Measurements from ENCODE around the gene DGKI. TPM values are rescaled to one million over a fixed set of nuclear protein-coding genes. Genes with fewer than 3 reads are reported as not detected.

DGKI gene
- total RNA-seq, 4 donors from 2014 or later = 0.42 to 6.2 (median 2.0) TPM

DNA sequence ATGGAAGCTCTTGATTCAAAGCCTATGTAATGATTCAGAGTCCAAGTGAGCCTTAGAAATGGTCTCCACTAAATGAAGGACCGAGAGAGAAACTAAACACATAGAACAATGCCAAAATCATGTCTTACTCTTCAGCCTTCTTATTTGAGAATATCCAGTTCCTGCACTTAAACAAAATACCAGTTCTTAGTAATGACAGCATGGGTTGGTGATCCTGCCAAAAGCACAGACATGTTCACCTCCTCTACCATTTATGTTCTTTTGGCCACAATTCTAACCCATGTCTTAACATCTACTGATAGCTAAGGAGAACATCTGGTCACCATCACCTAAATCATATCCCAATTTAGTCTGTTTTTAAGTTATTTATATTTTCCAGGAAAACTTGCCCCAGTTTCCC is 263.6 kb downstream of the DGKI start:
- Histone ChIP-seq H3K36me3 (no peaks in the 10 kb centered on the region), H3K4me3 (no peak overlapping the region), H3K27me3 (no peaks in the 10 kb centered on the region), H3K9me3 (no peaks in the 10 kb centered on the region), H3K27ac (no peak overlapping the region), H3K4me1 (no peaks in the 10 kb centered on the region)
- no peak for DNase-seq (ENCODE audit: low spot score in 2 of 2)
- TF ChIP-seq POLR2AphosphoS5 (IDR thresholded peaks at IDR 0.05) = no peak
- no peak for TF ChIP-seq POLR2A (IDR thresholded peaks at IDR 0.05)
- TF ChIP-seq EP300 (IDR thresholded peaks at IDR 0.05) = no peak
- TF ChIP-seq, protein P1, sequence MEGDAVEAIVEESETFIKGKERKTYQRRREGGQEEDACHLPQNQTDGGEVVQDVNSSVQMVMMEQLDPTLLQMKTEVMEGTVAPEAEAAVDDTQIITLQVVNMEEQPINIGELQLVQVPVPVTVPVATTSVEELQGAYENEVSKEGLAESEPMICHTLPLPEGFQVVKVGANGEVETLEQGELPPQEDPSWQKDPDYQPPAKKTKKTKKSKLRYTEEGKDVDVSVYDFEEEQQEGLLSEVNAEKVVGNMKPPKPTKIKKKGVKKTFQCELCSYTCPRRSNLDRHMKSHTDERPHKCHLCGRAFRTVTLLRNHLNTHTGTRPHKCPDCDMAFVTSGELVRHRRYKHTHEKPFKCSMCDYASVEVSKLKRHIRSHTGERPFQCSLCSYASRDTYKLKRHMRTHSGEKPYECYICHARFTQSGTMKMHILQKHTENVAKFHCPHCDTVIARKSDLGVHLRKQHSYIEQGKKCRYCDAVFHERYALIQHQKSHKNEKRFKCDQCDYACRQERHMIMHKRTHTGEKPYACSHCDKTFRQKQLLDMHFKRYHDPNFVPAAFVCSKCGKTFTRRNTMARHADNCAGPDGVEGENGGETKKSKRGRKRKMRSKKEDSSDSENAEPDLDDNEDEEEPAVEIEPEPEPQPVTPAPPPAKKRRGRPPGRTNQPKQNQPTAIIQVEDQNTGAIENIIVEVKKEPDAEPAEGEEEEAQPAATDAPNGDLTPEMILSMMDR (IDR thresholded peaks at IDR 0.05) = no peak
- WGBS = 85% methylated on average over 1 of the region's 1 CpG

GRCh38 chr7:137579913-137580640 is 266.7 kb downstream of the DGKI start:
- no peak for TF ChIP-seq POLR2AphosphoS5 (IDR thresholded peaks at IDR 0.05)
- TF ChIP-seq POLR2A (IDR thresholded peaks at IDR 0.05) = no peak
- no peak for TF ChIP-seq EP300 (IDR thresholded peaks at IDR 0.05)
- TF ChIP-seq, protein P1 (IDR thresholded peaks at IDR 0.05) = no peak
- no peaks in the 10 kb centered on the region for H3K9me3 ChIP-seq
- no peaks in the 10 kb centered on the region for H3K36me3 ChIP-seq
- no peak overlapping the region for H3K27ac ChIP-seq
- H3K4me1 ChIP-seq = no peaks in the 10 kb centered on the region
- DNase-seq (ENCODE audit: low spot score in 2 of 2) = no peak
- 68% methylated on average over 2 of the region's 2 CpGs for WGBS
- H3K4me3 ChIP-seq = no peak overlapping the region
- no peaks in the 10 kb centered on the region for H3K27me3 ChIP-seq

- no peak overlapping the region for H3K4me3 ChIP-seq
- no peaks in the 10 kb centered on the region for H3K36me3 ChIP-seq
- H3K27ac ChIP-seq = no peak overlapping the region
- TF ChIP-seq POLR2A (IDR thresholded peaks at IDR 0.05) (no peak), POLR2AphosphoS5 (IDR thresholded peaks at IDR 0.05) (no peak), EP300 (IDR thresholded peaks at IDR 0.05) (no peak)
- TF ChIP-seq, protein P1 (IDR thresholded peaks at IDR 0.05) = no peak
- no peaks in the 10 kb centered on the region for H3K9me3 ChIP-seq
- no peaks in the 10 kb centered on the region for H3K27me3 ChIP-seq
- no peaks in the 10 kb centered on the region for H3K4me1 ChIP-seq
- DNase-seq (ENCODE audit: low spot score in 2 of 2) = no peak
- WGBS = 79% methylated on average over 4 of the region's 4 CpGs
These were observed 268.2 kb downstream of the DGKI start for GRCh38 chr7:137578541-137578940.

DNA sequence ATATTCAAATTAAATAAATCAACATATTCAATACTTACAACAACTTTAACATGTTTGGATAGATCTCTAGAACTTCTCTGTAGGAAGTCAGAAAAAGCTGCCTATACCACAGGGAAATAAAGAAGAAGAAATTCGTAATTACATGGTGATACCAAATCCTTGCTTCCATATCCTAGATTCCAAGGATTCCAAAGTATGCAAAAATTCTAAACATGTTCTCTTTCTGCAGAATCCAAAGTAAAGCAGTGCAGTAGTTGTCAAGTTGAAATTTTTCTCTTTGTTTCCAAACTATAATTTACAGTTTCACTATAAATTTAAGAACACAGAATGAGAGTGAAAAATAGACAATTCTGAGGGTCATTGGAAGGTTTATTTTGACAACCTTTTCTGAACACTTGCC is 269.6 kb downstream of the DGKI start:
- TF ChIP-seq, protein P1 (IDR thresholded peaks at IDR 0.05) = no peak
- TF ChIP-seq EP300 (IDR thresholded peaks at IDR 0.05) (no peak), POLR2AphosphoS5 (IDR thresholded peaks at IDR 0.05) (no peak), POLR2A (IDR thresholded peaks at IDR 0.05) (no peak)
- Histone ChIP-seq H3K27me3 (no peaks in the 10 kb centered on the region), H3K9me3 (no peaks in the 10 kb centered on the region), H3K4me3 (no peak overlapping the region), H3K36me3 (no peaks in the 10 kb centered on the region), H3K4me1 (no peaks in the 10 kb centered on the region), H3K27ac (no peak overlapping the region)
- no peak for DNase-seq (ENCODE audit: low spot score in 2 of 2)
- WGBS = 30% methylated on average over 1 of the region's 1 CpG

DNA sequence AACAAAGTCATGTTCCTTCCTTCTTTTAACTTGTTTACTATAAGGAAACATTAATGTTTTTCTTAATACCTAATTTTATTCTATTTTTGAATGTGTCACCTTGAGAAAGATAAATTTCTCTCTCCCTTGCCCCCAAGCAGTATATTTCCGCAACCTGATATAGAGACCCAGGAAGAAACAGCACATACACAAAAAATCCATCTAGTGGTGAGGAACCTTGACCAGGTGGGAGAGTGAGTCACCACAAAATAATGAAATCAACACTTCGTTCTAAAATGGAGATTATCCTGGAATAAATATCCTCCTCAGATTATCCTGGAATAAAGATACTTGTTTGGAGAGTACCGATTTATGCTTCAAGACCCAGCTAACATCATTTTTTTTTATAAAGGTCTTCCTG is 270.3 kb downstream of the DGKI start:
- no peaks in the 10 kb centered on the region for H3K27me3 ChIP-seq
- H3K27ac ChIP-seq = no peak overlapping the region
- no peaks in the 10 kb centered on the region for H3K9me3 ChIP-seq
- no peak for DNase-seq (ENCODE audit: low spot score in 2 of 2)
- no peak overlapping the region for H3K4me3 ChIP-seq
- WGBS = 85% methylated on average over 3 of the region's 3 CpGs
- no peaks in the 10 kb centered on the region for H3K4me1 ChIP-seq
- TF ChIP-seq, protein P1 (IDR thresholded peaks at IDR 0.05) = no peak
- no peak for TF ChIP-seq POLR2AphosphoS5 (IDR thresholded peaks at IDR 0.05)
- no peak for TF ChIP-seq EP300 (IDR thresholded peaks at IDR 0.05)
- TF ChIP-seq POLR2A (IDR thresholded peaks at IDR 0.05) = no peak
- no peaks in the 10 kb centered on the region for H3K36me3 ChIP-seq

All from suprapubic skin (tissue), 4 donors.